ENCODE results near the gene SLC1A2. TPM values are rescaled to one million over a fixed set of nuclear protein-coding genes. Genes with fewer than 3 reads are reported as not detected.

Gene SLC1A2
- total RNA-seq, 2 experiments from 2014 or later: not detected

DNA sequence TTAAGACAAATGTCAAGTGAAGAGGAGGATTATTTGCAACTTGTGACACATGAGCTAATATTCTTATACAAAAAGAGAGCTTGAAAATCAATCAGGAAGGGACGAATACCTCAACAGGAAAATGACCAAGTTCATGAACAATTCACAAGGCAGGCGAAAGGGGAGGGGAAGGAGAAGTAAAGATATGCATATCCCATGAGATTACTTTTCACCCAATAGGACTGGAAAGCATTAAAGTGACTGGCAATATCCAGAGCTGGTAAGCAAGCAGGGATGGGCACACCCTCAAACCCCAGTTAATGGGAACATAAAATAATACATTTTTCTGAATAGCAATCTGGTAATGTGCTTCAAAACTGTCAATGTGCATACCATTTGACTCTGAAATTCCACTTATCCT, 129.5 kb downstream of the SLC1A2 start:
- H3K4me3 ChIP-seq (ENCODE audit: low read depth, low read length, poor library complexity, severe bottlenecking): no peak overlapping the region
- H3K9me2 ChIP-seq (ENCODE audit: insufficient read depth, low read length): no peaks in the 10 kb centered on the region
- H3K4me2 ChIP-seq (ENCODE audit: low read length): no peak overlapping the region
- no peaks in the 10 kb centered on the region for H3K4me1 ChIP-seq (ENCODE audit: insufficient read depth, low read length, poor library complexity, severe bottlenecking)
- no peak overlapping the region for H2AFZ ChIP-seq (ENCODE audit: low read length)
- CTCF ChIA-PET (ENCODE audit: unreplicated experiment): no interaction called here
- H3K36me3 ChIP-seq (ENCODE audit: insufficient read depth, low read length): no peaks in the 10 kb centered on the region
- no peak for TF ChIP-seq EZH2phosphoT487 (IDR thresholded peaks at IDR 0.05; ENCODE audit: borderline replicate concordance, low read depth, low read length)
- TF ChIP-seq, protein P1, sequence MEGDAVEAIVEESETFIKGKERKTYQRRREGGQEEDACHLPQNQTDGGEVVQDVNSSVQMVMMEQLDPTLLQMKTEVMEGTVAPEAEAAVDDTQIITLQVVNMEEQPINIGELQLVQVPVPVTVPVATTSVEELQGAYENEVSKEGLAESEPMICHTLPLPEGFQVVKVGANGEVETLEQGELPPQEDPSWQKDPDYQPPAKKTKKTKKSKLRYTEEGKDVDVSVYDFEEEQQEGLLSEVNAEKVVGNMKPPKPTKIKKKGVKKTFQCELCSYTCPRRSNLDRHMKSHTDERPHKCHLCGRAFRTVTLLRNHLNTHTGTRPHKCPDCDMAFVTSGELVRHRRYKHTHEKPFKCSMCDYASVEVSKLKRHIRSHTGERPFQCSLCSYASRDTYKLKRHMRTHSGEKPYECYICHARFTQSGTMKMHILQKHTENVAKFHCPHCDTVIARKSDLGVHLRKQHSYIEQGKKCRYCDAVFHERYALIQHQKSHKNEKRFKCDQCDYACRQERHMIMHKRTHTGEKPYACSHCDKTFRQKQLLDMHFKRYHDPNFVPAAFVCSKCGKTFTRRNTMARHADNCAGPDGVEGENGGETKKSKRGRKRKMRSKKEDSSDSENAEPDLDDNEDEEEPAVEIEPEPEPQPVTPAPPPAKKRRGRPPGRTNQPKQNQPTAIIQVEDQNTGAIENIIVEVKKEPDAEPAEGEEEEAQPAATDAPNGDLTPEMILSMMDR (conservative IDR thresholded peaks at IDR 0.05; ENCODE audit: low read length): no peak
- intact Hi-C loops (cut with micrococcal nuclease; ENCODE audit: unreplicated experiment): no loop called here
- no peak overlapping the region for H3K27ac ChIP-seq (ENCODE audit: low read depth, low read length, poor library complexity, severe bottlenecking)
- POLR2A ChIA-PET: interaction anchor here (0.7 kb wide), 2 partner anchors 16 to 298 kb away, joined by 3 read pairs; no protein-coding TSS in a partner anchor
- no TSS peak for BruUV-seq (replicated peaks)
- no peak for DNase-seq (ENCODE audit: low spot score)
- no peaks in the 10 kb centered on the region for H4K20me1 ChIP-seq (ENCODE audit: insufficient read depth, low read length)
- no peaks in the 10 kb centered on the region for H3K79me2 ChIP-seq (ENCODE audit: insufficient read depth, low read depth, low read length)
- no peaks in the 10 kb centered on the region for H3K9me3 ChIP-seq (ENCODE audit: low read length)

DNA sequence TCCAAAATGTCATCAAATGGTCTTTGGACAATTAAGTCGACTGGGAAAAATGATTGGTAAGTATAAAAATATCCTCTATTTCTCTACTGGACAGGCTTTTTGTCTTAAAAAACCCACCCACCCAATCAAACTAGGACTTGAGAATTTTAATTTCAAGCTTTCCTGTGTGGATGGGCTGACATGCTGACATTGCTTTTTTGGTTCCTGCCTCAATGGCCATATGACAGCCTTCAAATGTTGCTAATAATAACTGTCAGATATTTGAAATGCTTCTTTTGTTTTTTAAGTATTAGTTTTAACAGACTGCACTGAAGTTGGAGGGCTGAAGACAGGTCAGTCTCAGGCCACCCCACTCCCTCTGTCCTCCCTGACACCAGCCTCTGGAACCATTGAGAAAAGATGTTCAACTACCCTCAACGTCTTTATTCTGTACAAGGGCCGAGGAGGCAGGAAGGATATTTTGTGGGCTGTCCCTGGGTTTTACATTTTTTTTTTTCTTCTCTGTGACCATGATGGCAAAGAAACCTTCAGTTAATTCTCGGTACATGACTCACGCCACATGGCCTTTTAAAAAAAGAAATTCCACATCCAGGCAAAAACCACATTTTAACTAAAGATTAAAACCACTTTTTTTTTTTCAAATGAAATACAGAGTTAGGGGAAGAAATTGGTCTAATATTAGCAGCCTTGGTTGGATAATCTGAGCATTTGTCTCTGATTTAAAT, 130.4 kb downstream of the SLC1A2 start:
- TF ChIP-seq, protein P1 (conservative IDR thresholded peaks at IDR 0.05; ENCODE audit: low read length): no peak
- no peak for TF ChIP-seq EZH2phosphoT487 (IDR thresholded peaks at IDR 0.05; ENCODE audit: borderline replicate concordance, low read depth, low read length)
- intact Hi-C loops (cut with micrococcal nuclease; ENCODE audit: unreplicated experiment): no loop called here
- no peaks in the 10 kb centered on the region for H3K9me3 ChIP-seq (ENCODE audit: low read length)
- H3K4me3 ChIP-seq (ENCODE audit: low read depth, low read length, poor library complexity, severe bottlenecking): no peak overlapping the region
- no peaks in the 10 kb centered on the region for H3K4me1 ChIP-seq (ENCODE audit: insufficient read depth, low read length, poor library complexity, severe bottlenecking)
- no peaks in the 10 kb centered on the region for H4K20me1 ChIP-seq (ENCODE audit: insufficient read depth, low read length)
- H3K36me3 ChIP-seq (ENCODE audit: insufficient read depth, low read length): no peaks in the 10 kb centered on the region
- ChIA-PET CTCF (ENCODE audit: unreplicated experiment) (no interaction called here), POLR2A (interaction anchor here (0.7 kb wide), 1 partner anchor 16 kb away, joined by 3 read pairs; no protein-coding TSS in a partner anchor)
- no peaks in the 10 kb centered on the region for H3K9me2 ChIP-seq (ENCODE audit: insufficient read depth, low read length)
- H3K27ac ChIP-seq (ENCODE audit: low read depth, low read length, poor library complexity, severe bottlenecking): no peak overlapping the region
- no peaks in the 10 kb centered on the region for H3K79me2 ChIP-seq (ENCODE audit: insufficient read depth, low read depth, low read length)
- BruUV-seq (replicated peaks): no TSS peak
- DNase-seq (ENCODE audit: low spot score): no peak
- H3K4me2 ChIP-seq (ENCODE audit: low read length): no peak overlapping the region
- H2AFZ ChIP-seq (ENCODE audit: low read length): no peak overlapping the region

DNA sequence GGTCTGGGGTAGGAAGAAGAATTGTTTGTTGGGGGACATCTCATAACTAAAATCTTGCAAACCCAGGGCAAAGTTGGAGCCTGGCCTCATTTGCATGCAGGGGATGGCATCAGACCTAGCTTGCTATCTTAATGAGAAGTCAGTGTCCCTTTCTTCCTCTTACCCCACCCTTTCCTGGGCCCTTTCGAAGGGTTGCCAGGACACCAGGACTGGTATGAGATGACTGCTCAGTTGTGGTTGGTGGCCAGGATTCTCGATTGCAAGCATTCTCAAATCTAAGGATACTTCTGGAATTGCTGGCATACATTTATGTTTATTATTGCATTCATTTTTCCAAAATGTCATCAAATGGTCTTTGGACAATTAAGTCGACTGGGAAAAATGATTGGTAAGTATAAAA, 131.0 kb downstream of the SLC1A2 start:
- BruUV-seq (replicated peaks): no TSS peak
- intact Hi-C loops (cut with micrococcal nuclease; ENCODE audit: unreplicated experiment): no loop called here

More for the DNA sequence above, 131.0 kb downstream of the SLC1A2 start:
- no peak overlapping the region for H2AFZ ChIP-seq (ENCODE audit: low read length)
- H3K27ac ChIP-seq (ENCODE audit: low read depth, low read length, poor library complexity, severe bottlenecking): no peak overlapping the region
- H4K20me1 ChIP-seq (ENCODE audit: insufficient read depth, low read length): no peaks in the 10 kb centered on the region
- ChIA-PET CTCF (ENCODE audit: unreplicated experiment) (no interaction called here), POLR2A (no interaction called here)
- H3K9me3 ChIP-seq (ENCODE audit: low read length): no peaks in the 10 kb centered on the region
- H3K9me2 ChIP-seq (ENCODE audit: insufficient read depth, low read length): no peaks in the 10 kb centered on the region
- DNase-seq (ENCODE audit: low spot score): no peak
- no peaks in the 10 kb centered on the region for H3K36me3 ChIP-seq (ENCODE audit: insufficient read depth, low read length)
- no peak overlapping the region for H3K4me2 ChIP-seq (ENCODE audit: low read length)
- H3K79me2 ChIP-seq (ENCODE audit: insufficient read depth, low read depth, low read length): no peaks in the 10 kb centered on the region
- no peak overlapping the region for H3K4me3 ChIP-seq (ENCODE audit: low read depth, low read length, poor library complexity, severe bottlenecking)
- TF ChIP-seq, protein P1 (conservative IDR thresholded peaks at IDR 0.05; ENCODE audit: low read length): no peak
- no peak for TF ChIP-seq EZH2phosphoT487 (IDR thresholded peaks at IDR 0.05; ENCODE audit: borderline replicate concordance, low read depth, low read length)
- no peaks in the 10 kb centered on the region for H3K4me1 ChIP-seq (ENCODE audit: insufficient read depth, low read length, poor library complexity, severe bottlenecking)
